OCI-M1 (cell line): Measurements from ENCODE around the gene LUM.

Experiments used
- DNase-seq: peaks from one replicate; lab custom pipeline; 2025; lab: John Stamatoyannopoulos, UW

Gene LUM, protein sequence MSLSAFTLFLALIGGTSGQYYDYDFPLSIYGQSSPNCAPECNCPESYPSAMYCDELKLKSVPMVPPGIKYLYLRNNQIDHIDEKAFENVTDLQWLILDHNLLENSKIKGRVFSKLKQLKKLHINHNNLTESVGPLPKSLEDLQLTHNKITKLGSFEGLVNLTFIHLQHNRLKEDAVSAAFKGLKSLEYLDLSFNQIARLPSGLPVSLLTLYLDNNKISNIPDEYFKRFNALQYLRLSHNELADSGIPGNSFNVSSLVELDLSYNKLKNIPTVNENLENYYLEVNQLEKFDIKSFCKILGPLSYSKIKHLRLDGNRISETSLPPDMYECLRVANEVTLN

DNA sequence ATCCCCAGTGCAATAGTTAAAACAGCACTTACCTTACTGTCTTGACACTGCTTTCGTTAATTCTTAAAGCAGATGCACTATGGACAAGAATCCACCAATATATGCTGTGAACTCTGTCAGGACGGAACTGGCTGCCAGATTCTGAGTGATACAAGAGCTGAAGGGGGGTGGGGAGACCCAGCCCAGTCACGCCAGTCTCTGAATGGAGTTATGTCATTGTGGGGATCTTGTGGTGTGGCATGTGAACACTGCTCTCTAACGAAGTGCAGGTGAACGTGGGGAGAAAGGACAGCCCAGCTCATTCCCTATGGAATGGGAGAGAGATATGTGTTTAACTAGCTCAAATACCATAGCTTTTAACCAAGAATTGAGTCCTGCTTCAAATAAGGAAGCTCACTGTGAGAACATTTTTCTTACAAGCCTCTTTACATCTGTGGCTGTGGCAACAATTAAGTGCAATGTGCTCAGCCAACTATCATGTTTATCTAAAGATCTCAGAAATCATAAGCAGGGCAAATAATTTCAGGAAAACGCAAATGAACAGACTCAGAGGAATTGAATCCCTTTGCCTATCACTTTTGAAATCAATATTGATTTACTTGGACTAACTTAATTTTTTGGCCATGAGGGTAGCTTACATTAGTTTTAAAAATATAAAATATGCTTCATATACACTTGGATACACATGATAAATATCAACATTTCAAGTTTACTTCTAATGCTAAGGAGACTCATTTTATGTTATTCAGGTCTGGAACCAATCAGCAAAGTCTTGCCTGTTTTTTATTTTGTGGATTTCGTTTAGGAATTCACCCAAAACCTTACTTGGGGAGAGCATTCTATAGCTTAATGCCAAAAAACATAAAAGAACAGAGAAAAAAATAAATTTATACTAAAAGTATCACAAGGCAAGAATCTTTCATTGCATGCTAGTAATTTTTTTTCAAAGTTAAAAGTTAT lies at the start of gene LUM:
Gene LUM (minus strand): TSS at position 129 of the 960 bp plus-strand sequence. CDS start 2,515 bp downstream, outside the sequence.
- DNase-seq: peak; percentile 74

DNA sequence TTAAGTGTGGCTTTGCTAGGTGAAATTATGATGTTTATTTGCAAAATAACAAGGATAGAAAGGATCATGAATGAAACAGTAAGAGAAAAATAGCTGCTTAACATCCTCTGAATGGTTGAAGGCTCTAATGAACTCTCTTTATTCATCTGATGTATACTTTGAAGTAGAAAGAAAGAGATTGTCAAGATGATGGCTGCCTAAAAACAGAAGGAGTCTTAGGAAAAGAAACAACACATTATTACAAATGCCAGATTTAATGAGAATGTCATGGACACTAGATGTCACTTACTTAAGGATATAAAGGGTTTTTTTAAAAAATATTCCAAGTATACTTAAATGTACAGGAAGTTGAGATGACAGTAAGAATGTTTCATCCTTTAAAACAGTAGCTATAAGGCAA lies 49.7 kb upstream of the LUM start:
- no peak for DNase-seq

DNA sequence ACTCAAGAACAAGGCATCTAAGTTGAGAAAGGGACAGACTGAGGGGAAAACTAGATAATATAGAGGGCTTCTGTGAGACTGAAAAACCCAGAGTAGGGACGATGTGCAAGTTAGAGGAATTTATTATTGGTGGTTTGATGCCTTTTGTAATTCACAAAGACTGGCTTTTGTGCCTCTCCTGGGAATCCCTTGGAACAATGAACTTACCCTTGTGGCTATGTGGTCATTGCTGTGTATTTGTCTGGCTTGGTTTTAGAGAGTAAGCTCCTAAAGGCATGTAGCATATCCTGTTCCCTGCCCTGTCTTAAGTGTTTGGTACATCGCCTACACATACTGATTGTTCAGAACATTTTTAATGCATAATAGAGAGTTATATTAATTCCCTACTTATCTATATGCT lies 44.7 kb upstream of the LUM start:
- DNase-seq: no peak

DNA sequence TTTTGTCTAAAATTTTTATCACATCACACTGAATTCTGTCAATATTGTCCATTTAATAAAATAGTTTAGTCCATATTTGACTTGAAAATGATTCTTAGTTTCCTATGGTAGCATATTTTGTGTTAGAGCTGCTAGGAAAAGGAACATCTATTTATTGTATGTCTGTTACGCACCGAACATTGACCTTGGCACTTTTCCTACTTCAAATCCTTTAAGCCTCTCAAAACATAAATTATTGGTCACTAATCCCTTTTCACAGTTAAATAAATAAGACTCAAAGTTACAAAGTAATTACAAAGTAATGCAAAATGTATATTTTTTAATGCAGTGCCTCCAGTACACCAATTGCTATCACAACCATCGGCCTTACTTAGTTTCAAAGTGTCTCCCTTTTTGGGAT lies 42.8 kb upstream of the LUM start:
- no peak for DNase-seq

DNA sequence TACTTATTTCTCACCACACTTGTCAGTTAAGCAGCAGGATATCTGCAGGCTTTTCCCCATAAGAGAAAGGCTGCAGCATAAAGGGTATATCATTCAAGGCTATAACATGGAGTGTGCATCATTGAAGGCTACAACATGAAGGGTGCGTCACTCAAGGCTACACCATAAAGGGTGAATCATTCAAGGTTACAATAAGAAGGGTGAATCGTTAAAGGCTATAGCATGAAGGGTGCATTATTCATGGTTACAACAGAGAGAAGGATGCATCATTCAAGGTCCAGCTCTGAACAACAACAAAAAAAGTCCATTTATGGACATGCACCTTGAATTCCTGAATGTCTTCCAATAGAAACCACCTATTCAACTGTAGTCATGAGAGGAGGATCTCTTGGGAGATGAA lies 32.8 kb upstream of the LUM start:
- DNase-seq: no peak

DNA sequence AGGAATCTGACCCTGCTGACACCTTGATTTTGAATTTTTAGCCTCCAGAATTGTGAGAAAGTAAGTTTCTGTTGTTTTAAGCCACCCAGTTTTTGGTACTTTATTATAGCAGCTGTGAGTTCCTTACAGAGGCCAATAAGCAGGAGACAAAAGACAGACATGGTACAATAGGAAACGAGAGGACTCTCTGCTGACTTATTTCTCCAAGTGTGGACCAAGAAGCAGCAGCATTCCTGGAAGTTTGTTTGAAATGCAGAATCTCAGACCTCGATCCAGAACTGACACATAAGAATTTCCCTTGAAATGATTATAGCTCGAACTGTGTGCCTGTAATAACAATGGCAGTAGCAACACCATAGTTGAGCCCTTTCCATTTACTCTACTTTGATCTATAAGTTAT lies 31.9 kb upstream of the LUM start:
- DNase-seq: no peak

DNA sequence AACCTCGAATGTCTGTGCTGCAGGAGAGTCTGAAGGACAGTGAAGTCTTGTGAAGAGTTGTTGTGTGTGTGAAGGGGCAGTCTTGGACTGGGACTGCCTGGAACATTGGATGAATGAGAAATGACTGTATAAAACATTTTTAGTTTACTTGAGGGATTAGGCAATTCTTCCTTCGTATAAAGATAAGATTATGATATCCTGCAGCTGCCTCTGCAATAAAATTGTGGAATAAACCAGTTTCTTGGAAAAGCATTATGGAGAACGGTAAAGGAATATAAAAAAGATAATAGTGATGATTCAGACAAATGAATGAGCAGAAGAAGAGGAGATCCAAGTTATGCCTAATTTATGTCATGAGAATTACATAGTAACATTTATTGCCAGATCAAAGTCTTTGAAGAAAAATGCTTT lies 30.9 kb upstream of the LUM start:
- no peak for DNase-seq

DNA sequence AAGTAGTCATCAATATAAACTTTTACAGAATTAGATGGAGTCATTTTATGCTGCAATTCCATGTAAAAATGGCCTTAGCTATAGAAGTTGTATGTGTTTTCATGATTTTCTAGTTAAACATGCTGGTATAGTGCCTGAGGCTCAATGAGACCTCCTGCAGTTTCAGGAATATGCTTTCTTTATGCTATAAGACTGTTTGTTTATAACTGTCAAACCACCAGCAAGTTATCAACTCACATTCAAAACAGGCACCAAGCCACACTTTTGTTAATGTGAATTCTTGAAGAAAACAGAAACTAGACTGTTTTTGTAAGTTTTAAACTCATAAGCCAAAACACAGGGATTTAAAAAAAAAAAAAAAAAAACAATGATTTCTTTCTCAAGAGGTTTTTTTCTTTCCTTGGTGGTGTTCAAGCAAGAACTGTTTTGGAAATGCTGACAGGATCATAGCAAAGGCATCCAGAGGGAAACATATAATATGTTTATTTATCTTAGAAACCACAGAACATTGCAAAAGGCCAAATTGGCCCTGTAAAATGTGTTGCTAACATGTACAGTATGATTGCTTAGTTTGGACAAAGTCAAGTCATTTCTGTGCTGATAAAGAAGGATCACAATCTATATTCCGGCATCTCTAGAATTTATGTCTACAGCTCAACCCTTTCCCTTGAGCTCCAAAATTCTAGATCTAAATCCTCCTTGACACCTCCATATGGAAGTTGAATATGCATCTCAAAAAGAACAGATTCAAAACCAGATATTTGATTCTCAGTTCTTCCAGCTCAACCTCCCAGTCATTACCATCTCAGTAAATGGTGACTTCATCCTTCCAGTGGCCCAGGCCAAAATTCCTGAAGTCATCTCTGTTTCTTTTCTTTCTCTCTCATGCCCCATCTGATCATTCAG lies 29.0 kb upstream of the LUM start:
- no peak for DNase-seq

DNA sequence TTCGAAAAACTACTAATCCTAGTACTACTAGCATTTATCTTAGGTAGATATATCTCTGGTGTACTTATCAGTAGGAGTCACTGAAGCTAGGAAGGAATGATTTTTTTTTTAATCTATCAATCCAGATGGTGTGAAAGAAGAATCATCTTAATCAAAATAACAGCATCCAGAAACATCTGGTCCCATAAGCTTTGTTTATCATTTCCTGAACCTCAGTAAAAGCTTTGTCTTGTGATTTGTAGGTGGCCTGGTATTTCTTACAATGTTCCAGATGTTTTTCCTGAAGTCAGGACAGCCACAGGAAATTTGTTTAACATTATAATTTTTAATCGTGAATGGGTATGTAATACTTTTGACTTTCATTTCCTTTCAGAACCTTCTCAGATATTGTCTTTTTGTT lies 28.0 kb upstream of the LUM start:
- DNase-seq: peak; percentile 25

DNA sequence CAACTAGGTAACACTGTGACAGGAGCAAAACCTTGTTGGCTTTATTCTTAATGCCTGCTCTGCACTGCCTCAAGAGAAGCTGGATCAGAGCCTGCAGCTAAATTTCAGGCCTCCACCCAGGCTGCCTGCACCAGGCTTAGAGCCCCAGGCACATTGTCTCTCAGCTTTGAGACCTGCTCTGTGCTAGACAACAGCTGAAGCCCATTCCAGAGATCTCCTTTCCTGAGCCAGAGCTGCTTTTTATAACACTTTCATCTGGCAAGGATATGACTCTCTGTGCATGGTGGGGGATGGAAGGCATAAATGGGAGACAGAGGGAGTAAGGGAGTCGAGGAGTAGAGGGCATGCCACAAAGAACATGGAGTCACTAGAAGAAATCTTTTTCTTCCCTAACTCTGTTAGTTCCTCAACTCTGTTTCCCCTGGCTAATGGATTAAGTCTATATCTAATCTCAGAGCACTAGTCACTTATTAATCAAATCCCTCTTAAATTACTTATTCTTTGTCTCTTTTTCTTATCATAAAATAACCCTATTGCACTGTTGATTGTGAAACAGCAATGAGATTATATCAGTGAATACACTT lies 27.1 kb upstream of the LUM start:
- DNase-seq: no peak

DNA sequence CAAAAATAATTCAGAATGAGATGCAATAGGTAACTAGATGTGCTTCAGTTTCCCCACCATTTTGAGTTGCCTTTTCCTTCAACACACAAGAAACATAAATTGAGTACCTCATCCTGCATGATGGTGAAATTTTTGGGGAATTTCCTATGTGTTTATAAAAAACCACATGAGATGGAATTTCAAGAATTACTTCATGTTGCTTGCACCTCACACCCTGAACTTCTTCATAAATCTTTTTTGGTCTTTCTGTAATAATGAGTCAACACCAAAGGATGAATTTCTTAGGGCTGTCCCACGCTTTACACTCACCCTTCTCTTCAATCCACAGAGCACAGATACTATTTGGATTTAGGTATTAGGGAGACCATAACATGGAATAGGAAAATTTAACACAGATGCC lies 22.6 kb upstream of the LUM start:
- DNase-seq: no peak

DNA sequence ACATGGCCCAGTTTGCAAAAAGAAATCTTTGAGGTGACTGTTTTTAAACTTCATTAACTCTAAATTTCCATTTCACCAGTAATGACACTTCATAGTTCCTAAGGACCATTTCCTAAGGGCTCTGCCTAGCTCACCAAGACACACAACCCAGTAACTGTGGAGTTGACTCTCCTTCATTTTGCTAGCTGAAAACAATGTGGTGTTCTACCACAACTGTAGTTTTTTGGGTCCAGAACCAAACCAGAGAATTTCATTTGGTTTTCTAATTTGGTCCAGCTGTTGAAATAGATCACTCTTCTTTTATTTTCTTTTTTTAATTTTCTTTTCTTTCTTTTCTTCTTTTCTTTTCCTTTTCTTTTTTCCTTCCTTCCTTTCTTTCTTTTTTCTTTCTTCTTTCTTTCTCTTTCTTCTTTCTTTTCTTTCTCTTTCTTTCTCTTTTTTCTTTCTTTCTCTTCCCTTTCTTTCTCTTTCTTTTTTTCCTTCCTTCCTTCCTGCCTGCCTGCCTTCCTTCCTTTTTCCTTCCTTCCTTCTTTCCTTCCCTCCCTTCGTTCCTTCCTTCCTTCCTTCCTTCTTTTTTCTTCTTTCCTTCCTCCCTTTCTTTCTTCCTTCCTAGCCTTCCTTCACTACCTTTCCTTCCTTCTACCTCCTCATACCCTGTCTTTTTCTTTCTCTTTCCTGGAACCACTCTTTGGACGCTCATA lies 18.5 kb upstream of the LUM start:
- no peak for DNase-seq

DNA sequence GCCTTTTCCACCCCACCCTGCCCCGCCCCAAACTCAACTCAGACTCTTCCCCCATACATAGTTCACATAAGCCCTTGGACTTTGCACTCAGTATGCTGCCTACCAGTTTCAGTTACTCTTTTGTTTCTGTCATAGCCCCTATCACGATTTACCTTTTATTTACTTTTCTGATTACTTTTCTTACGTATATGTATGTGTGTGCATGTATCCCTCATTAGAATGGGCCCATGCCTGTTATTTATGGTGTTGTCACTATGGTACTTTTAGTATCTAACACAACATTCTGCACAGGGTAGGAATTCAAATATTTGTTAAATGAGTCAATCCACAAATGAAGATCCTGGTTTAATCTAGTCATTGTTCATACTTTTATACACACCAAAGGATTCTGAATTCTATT lies 16.5 kb upstream of the LUM start:
- DNase-seq: no peak

DNA sequence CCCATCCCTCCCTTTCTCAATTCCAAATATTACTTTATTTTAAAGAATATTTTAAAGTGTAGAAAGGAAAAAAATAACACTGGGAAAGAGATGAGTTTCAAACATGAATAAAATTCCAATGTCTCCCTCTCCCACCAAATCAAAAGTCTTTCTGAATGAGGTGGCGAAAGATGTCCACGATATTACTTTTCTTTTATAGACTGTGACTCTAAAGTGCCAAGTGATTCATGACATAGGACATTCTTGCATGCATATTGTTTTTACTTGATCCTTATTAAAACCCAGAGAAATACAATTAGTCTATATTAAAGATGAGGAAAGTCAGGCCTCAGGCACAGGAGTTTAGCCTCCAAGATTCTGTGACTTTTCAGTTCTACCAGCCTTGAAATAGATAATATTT lies 16.0 kb upstream of the LUM start:
- no peak for DNase-seq

DNA sequence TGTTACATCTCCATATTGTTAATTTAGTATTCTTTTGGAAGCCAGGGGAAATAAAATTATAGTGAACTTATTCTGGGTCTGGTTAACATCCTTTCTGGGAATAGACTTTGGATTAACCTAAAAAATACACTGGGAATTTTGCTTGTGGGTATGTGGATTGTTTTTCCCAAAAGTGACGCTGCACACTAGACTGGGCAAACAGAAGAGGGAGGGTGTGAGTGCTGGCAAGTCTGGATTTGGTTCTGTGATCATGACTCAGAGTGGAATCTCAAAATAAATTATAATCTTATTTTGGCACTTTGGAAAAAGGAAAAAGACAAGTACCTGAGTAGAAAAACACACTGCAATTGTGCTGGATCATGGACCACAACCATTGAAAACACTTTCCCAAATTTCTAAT lies 15.2 kb upstream of the LUM start:
- no peak for DNase-seq

DNA sequence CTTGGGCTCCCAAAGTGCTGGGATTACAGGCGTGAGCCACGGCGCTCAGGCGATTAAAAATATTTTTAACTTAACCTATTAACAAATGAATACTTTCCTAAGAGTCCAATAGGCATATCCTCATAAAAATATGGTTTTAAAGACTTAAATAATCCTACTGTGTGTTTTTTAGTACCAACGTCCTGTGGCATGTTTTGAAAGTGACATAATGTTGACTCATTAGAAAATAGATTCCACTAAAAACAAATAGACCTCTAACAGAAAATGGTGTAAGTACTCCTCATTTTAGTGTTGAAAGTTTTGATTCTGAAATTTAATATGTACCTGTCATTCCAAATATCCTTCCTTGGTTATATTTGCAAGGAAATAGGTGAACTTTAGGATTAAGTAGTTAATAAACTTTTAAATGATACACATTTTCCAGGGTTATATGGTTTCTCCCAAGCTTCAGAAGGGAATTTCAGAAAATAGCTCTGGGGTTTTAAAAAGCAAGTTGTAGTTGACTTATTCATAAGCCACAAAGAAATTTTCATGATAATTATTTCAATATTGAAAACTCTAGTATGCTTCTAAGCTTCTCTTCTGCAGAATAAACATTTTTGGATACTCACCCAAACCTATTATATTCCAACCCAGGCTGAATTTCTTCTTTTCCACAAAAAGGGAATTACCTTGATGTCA lies 12.1 kb upstream of the LUM start:
- no peak for DNase-seq

DNA sequence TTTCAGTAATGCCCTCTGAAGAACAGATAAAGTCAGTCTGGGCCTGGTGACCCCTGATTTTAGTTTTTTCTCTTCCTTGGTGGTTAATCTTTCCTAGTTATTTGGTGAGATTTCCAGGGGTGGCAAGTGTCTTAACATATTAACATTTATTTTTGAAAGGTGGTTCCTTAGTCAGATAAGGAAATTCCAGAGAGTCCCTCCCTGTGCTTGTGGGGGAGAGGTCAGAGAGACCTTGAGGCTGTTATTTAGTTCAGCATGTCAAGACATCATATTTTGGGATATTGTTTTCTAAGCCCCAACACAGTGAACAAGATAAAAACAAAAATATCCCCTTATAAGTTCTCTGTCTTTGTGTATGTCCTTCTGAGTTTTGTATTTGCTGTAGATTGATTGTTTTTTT lies 9.5 kb upstream of the LUM start:
- DNase-seq: no peak

DNA sequence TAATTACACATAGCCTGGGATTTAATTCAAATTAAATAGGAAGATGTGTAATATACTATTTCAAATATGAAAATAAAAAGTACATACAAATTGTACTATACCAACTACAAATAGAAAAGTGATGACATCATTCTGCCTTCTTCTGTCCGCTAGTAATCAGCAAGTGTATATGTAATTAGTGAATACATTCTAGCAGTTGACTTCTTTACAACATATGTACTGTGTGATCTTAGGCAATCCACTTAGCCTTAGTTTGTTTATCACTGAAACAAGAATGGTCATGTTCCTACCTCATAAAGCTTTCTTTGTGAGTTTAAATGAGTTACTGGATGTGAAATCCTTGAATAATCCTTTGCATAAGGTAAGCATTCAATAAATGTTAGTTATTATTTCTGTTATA lies 7.8 kb upstream of the LUM start:
- DNase-seq: no peak

DNA sequence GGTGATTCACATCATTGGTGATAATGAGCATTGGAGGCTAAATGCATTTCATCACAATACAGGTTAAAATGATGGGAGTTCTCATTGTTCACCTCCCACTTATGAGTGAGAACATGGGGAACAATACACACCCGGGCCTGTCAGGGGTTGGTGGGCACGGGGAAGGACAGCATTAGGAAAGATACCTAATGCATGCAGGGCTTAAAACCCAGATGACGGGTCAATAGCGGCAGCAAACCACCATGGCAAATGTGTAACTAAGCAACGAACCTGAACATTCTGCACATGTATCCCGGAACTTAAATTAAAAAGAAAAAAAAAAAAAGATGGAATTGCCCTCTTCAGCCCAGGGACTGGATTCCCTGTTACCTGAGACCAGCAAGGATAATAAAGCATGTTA lies 2.3 kb upstream of the LUM start:
- no peak for DNase-seq

DNA sequence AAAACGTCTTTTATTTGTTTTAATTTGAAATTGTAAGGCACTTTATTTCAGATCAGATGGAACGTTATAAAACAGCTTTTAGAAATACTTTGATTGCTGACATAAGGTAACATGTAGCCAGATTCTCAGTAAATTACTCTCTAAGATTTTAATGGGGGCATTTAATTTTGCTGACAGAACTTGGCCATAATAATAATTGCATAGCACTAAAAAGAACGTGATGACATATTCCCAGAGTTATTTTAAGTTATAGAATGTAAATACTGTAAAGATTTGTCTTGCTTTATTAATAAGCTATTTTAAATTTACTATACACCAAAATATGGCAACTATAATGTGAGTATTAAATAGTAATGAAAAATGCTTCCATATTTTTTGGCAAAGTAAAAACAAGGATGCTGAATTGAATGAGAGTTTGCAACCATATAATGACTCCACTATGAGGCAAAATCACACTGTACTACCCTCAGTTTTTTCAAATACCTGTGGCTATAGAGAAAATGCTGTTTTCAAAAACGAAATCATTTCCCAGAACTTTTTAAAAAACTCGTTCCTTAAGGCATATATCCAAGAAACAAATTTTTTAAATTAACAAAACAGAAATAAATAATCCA lies 876 bp downstream of the LUM start:
- no peak for DNase-seq
